ENCODE results near the gene MAN2B2. TPM values are rescaled to one million over a fixed set of nuclear protein-coding genes. Genes with fewer than 3 reads are reported as not detected.

Gene MAN2B2
- total RNA-seq, 4 donors from 2014 or later: 21.2 to 33.3 (median 27.2) TPM

GRCh38 chr4:6535329-6535692, 39.7 kb upstream of the MAN2B2 start:
- ATAC-seq (ENCODE audit: low FRiP score): no peak

GRCh38 chr4:6535706-6536105, 39.3 kb upstream of the MAN2B2 start:
- ATAC-seq (ENCODE audit: low FRiP score) (no peak), DNase-seq (ENCODE audit: low spot score) (no peak)
- TF ChIP-seq CTCF (IDR thresholded peaks at IDR 0.05): no peak

More at GRCh38 chr4:6535329-6535692, 39.7 kb upstream of the MAN2B2 start:
- no peak for DNase-seq (ENCODE audit: low spot score)
- TF ChIP-seq CTCF (IDR thresholded peaks at IDR 0.05): no peak

GRCh38 chr4:6538111-6538510, 36.9 kb upstream of the MAN2B2 start:
- DNase-seq (ENCODE audit: low spot score) (no peak), ATAC-seq (ENCODE audit: low FRiP score) (no peak)
- TF ChIP-seq CTCF (IDR thresholded peaks at IDR 0.05): no peak

- no peak for ATAC-seq (ENCODE audit: low FRiP score)
- TF ChIP-seq CTCF (IDR thresholded peaks at IDR 0.05): no peak
- no peak for DNase-seq (ENCODE audit: low spot score)
Observed at GRCh38 chr4:6538575-6538974, 36.4 kb upstream of the MAN2B2 start.

- DNase-seq (ENCODE audit: low spot score) (no peak), ATAC-seq (ENCODE audit: low FRiP score) (no peak)
- TF ChIP-seq CTCF (IDR thresholded peaks at IDR 0.05): no peak
Observed at GRCh38 chr4:6539009-6539764, 35.8 kb upstream of the MAN2B2 start.

GRCh38 chr4:6540879-6541278, 34.1 kb upstream of the MAN2B2 start:
- DNase-seq (ENCODE audit: low spot score): no peak
- no peak for TF ChIP-seq CTCF (IDR thresholded peaks at IDR 0.05)
- no peak for ATAC-seq (ENCODE audit: low FRiP score)

- TF ChIP-seq CTCF (IDR thresholded peaks at IDR 0.05): no peak
- no peak for ATAC-seq (ENCODE audit: low FRiP score)
- no peak for DNase-seq (ENCODE audit: low spot score)
Observed at GRCh38 chr4:6541789-6542188, 33.2 kb upstream of the MAN2B2 start.
